SK-N-MC (cell line): ENCODE measurements around the gene POMC.

Source experiments
- EZH2 ChIP-seq: fragments of 200-600 bp; sonication (generic); IDR thresholded peaks from one replicate; pipeline ENCODE4 v1.6.1; 2017; ENCODE audit warnings: antibody characterized with exemption
- POLR2AphosphoS5 ChIP-seq: IDR thresholded peaks from 2 replicates; pipeline ENCODE4 v1.6.1; 2012; ENCODE audit warnings: mild to moderate bottlenecking, low read depth, low read length, borderline replicate concordance

DNA sequence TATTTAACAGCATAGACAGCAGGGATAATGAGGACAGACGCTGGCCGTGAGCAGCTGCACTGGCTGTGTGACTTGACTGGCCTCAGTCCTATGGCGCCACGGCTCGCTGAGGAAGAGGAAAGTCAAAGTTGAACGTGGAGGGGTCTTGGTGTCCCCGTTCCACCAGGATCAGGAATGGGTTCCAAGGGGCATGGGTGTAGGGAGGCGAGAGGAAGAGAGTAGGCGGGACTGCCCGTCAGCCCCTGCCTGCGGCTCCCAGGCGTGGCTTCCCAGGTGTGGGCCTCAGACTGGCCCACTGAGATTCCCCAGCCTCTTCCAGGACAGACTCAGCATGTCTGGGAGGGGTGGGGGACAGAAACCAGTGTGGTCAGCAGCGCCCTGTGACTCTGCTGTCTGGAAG, 51.4 kb downstream of the POMC start:
- no peak for TF ChIP-seq POLR2AphosphoS5
- TF ChIP-seq EZH2 = no peak
